Sigmoid colon (tissue), 7 donors: ENCODE data around the gene MRPL20. TPM values are rescaled to one million over a fixed set of nuclear protein-coding genes. Genes with fewer than 3 reads are reported as not detected.
"Not testable (repeated sequence)": the region's sequence is repeated elsewhere in the genome, so short reads cannot be mapped to it uniquely, and the experiment has no call there.

Experiments
- DNase-seq: peaks from one replicate; pipeline ENCODE4 v3.0.0-alpha.2; 2019
- H3K27ac ChIP-seq, 4 donors: fragments of 200-600 bp; sonication (generic); one replicate each; pipeline ENCODE4 v1.5.1; 2016 to 2019; ENCODE audit warnings: mild to moderate bottlenecking in 1 of 4
- H3K27me3 ChIP-seq, 3 donors: fragments of 200-600 bp; sonication (generic); one replicate each; pipeline ENCODE4 v1.5.1; 2019; ENCODE audit warnings: mild to moderate bottlenecking in 1 of 3
- H3K36me3 ChIP-seq, 4 donors: fragments of 200-600 bp; sonication (generic); one replicate each; pipeline ENCODE4 v1.5.1; 2016 to 2019
- H3K4me1 ChIP-seq, 4 donors: fragments of 200-600 bp; sonication (generic); one replicate each; pipeline ENCODE4 v1.5.1; 2017 to 2019
- H3K4me3 ChIP-seq, 4 donors: fragments of 200-600 bp; sonication (generic); one replicate each; pipeline ENCODE4 v1.5.1; 2017 to 2019; ENCODE audit warnings: mild to moderate bottlenecking in 2 of 4, moderate library complexity in 1 of 4
- H3K9me3 ChIP-seq, 4 donors: fragments of 200-600 bp in 3 of 4; sonication (generic) in 3 of 4; one replicate each; pipeline versions ENCODE4 v1.5.1 to v1.6.1; 2013 to 2019
- CTCF ChIP-seq, 4 experiments: fragments of 450-650 bp in 3 of 4; fragments of 200-600 bp in 1 of 4; IDR thresholded peaks; one replicate each; pipeline ENCODE4 v1.5.1; 2016 to 2019; ENCODE audit warnings: antibody characterized with exemption in 4 of 4, mild to moderate bottlenecking in 3 of 4, moderate library complexity in 2 of 4
- EP300 ChIP-seq, 4 donors: sonication (generic); formaldehyde crosslinking; IDR thresholded peaks; one replicate each; pipeline ENCODE4 v1.6.1; 2017; ENCODE audit warnings: antibody characterized with exemption in 4 of 4
- POLR2A ChIP-seq, 2 donors: fragments of 450-650 bp; IDR thresholded peaks; one replicate each; pipeline ENCODE4 v1.6.1; 2016; ENCODE audit warnings: antibody characterized with exemption in 2 of 2, mild to moderate bottlenecking in 2 of 2, moderate library complexity in 2 of 2
- POLR2AphosphoS5 ChIP-seq, 4 donors: sonication (generic); formaldehyde crosslinking; IDR thresholded peaks; one replicate each; pipeline ENCODE4 v1.6.1; 2017; ENCODE audit warnings: antibody characterized with exemption in 4 of 4
- WGBS, 2 donors: extraction: QIAGEN DNeasy Blood & Tissue Kit; methylation state at CpG; one replicate each; pipeline ENCODE4 v1.1.7; 2013; 5-methylcytosine and 5-hydroxymethylcytosine counted together
- intact Hi-C: fragments of 100-400 bp; cut with DNase I; formaldehyde crosslinking; loops from one replicate; pipeline ENCODE4 v1.15.1; 2023
- polyA plus RNA-seq, 3 donors: library from polyadenylated mRNA; stranded (reverse); fragments of 200-250 nt; gene quantifications; one replicate each; pipeline ENCODE4 v1.2.3, GENCODE V29; 2013
- total RNA-seq, 4 donors: library from RNA; depleted of rRNA; stranded (reverse); fragments of >200 nt; gene quantifications; one replicate each; pipeline ENCODE4 v1.1.0, GENCODE V29; 2016
- donor health status: healthy with polysubstance abuse.
- donor health status: Bipolar disorder and iron deficiency.
- donor health status: healthy.

The MRPL20 gene
- total RNA-seq (100 to 1,000 TPM; 133 to 235 (median 206) TPM), polyA plus RNA-seq (100 to 1,000 TPM; 155 to 216 (median 171) TPM)

DNA sequence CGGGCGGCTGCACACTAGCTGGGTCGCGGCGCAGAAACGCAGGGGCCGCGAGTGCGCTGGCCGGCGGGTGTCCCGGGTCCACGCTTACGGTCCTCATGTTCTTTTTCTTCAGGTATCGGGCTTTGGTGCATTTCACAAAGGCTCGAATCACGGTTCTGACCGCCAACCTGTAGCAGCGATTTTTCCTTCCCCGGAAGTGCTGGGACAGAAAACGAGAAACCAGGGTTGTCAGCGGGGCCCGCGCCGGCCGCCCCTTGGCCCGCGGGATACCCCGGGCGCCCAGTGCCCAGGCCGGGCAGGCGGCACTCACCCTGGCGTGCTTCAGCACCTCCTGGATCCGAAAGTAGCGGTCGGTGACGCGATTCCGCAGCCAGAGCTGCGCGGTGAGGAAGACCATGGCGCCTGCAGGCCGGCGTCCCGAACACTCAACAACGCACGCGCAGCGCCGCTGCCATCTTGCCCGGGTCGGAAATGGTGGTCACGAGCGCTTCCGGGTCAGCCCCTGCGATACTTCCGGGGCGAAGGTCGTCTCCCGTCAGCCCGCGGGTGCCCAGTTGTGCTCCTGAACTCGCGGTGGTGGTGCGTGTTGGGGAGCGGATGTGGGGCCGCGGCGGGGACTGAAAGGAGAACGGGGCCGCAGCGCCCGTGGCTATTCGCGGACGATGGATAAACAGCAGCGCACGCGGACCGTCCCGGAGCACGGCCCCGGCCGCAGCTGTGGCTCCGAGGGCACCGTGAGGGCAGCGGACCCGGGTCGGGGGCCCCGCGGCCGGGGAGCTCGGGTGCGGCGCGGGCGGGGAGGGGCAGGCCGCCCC lies at the start of gene MRPL20:
TSS of gene MRPL20 (minus strand) at position 473 of the 815 bp plus-strand sequence. CDS start at position 397, 76 bp downstream.
- H3K4me1 ChIP-seq = peaks cover 0 to 44% (median 37%) of the 10 kb centered on the region in 4 donors

GRCh38 chr1:1456683-1457255 lies 49.7 kb upstream of the MRPL20 start:
- H3K4me1 ChIP-seq, intact Hi-C loops, H3K36me3 ChIP-seq, DNase-seq, H3K27ac ChIP-seq, H3K4me3 ChIP-seq, H3K27me3 ChIP-seq, H3K9me3 ChIP-seq: not testable (repeated sequence)
- 82 to 88% methylated on average over 18 of the region's 22 CpGs for WGBS, 2 donors

More for the DNA sequence above, at the start of gene MRPL20:
- Histone ChIP-seq H3K36me3 (peaks cover 0 to 37% (median 18%) of the 10 kb centered on the region in 4 donors), H3K27me3 (no peaks in the 10 kb centered on the region), H3K9me3 (no peaks in the 10 kb centered on the region), H3K27ac (peak within 1 kb of the TSS; percentile 86 to 95 (median 93)), H3K4me3 (peak within 1 kb of the TSS; percentile 85 to 99 (median 96))
- intact Hi-C loops = no loop called here
- peak; percentile 87 to 96 (median 94) for TF ChIP-seq POLR2AphosphoS5 (IDR thresholded peaks at IDR 0.05)
- TF ChIP-seq CTCF (IDR thresholded peaks at IDR 0.05) = no peak
- TF ChIP-seq POLR2A (IDR thresholded peaks at IDR 0.05) = peak; percentile 51 to 80
- DNase-seq = peak; percentile 97
- WGBS, 2 donors = 1% methylated on average over 98 of the region's 98 CpGs

- intact Hi-C loops, H3K36me3 ChIP-seq, H3K27ac ChIP-seq, H3K9me3 ChIP-seq, DNase-seq, H3K27me3 ChIP-seq, H3K4me3 ChIP-seq, H3K4me1 ChIP-seq: not testable (repeated sequence)
- WGBS, 2 donors = 56 to 63% methylated on average over 3 to 4 of the region's 15 CpGs
Observed at GRCh38 chr1:1455934-1456333, 48.8 kb upstream of the MRPL20 start.

DNA sequence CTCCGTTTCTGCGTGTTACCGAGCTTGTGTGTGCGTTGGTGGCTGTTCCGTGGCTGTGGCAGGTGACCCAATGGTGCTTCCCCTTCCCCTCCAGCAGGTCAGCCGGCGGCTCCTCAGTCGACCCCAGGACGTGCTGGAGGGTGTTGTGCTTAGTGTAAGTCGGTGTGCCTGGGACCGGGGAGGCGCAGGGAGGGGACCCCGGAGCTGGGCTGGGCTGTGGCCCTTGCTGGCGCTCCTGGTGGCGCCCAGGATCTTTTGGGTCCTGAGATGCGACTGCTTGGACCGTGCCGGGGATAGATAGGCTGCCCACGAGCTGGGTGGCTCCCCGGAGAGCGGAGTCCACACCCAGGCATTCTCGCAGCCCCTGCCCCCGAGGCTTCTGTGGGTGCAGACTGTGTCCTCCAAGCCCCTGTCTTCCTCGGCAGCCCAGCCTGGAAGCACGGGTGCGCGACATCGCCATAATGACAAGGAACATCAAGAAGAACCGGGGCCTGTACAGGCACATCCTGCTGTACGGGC lies 48.3 kb upstream of the MRPL20 start:
- no peaks in the 10 kb centered on the region for H3K27me3 ChIP-seq
- no peaks in the 10 kb centered on the region for H3K36me3 ChIP-seq
- H3K4me3 ChIP-seq = no peak overlapping the region
- intact Hi-C loops = no loop called here
- DNase-seq = no peak
- no peaks in the 10 kb centered on the region for H3K4me1 ChIP-seq
- no peaks in the 10 kb centered on the region for H3K9me3 ChIP-seq
- H3K27ac ChIP-seq = no peak overlapping the region
- TF ChIP-seq CTCF (IDR thresholded peaks at IDR 0.05) (no peak), POLR2A (IDR thresholded peaks at IDR 0.05) (no peak), EP300 (IDR thresholded peaks at IDR 0.05) (no peak), POLR2AphosphoS5 (IDR thresholded peaks at IDR 0.05) (no peak)
- 83 to 85% methylated on average over 30 of the region's 30 CpGs for WGBS, 2 donors

DNA sequence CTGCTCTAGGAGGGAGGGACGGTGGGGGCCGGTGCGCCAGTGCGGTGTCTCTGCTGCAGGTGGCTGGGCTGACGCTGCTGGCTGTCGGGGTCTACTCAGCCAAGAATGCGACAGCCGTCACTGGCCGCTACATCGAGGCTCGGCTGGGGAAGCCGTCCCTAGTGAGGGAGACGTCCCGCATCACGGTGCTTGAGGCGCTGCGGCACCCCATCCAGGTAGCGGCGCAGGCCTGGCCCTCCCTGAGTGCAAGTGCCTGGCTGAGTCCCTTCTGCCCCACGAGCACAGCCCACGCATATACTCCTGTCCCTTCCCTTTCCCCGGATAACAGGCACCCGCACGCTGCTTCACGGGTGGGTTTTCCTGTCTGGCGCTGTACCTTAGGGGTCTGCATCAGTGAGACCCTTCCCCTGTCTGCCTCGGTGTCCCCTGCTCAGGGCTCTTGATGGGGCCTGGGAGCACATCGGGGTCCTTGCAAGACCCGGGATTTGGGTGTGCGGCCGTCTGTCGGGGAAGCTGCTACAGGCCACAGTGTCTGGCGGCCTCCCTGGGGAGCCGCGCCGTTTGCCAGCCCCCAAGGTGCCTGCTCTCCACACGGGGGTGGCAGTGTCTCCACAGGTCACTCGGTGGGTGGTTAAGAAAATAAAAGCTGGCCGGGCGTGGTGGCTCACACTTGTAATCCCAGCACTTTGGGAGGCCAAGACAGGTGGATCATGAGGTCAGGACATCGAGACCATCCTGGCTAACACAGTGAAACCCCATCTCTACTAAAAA lies 47.4 kb upstream of the MRPL20 start:
- H3K27me3 ChIP-seq, H3K9me3 ChIP-seq, DNase-seq, H3K4me3 ChIP-seq, H3K27ac ChIP-seq, H3K4me1 ChIP-seq, H3K36me3 ChIP-seq, intact Hi-C loops: not testable (repeated sequence)
- WGBS, 2 donors = 83 to 89% methylated on average over 37 to 38 of the region's 41 CpGs

- no peak for DNase-seq
- H3K27ac ChIP-seq = no peak overlapping the region
- no peaks in the 10 kb centered on the region for H3K9me3 ChIP-seq
- H3K4me1 ChIP-seq = no peaks in the 10 kb centered on the region
- intact Hi-C loops = no loop called here
- WGBS, 2 donors = 95 to 97% methylated on average over 16 of the region's 16 CpGs
- H3K4me3 ChIP-seq = no peak overlapping the region
- no peaks in the 10 kb centered on the region for H3K27me3 ChIP-seq
- TF ChIP-seq CTCF (IDR thresholded peaks at IDR 0.05) (no peak), POLR2AphosphoS5 (IDR thresholded peaks at IDR 0.05) (no peak)
- no peaks in the 10 kb centered on the region for H3K36me3 ChIP-seq
Observed at GRCh38 chr1:1452882-1453281, 45.8 kb upstream of the MRPL20 start.

DNA sequence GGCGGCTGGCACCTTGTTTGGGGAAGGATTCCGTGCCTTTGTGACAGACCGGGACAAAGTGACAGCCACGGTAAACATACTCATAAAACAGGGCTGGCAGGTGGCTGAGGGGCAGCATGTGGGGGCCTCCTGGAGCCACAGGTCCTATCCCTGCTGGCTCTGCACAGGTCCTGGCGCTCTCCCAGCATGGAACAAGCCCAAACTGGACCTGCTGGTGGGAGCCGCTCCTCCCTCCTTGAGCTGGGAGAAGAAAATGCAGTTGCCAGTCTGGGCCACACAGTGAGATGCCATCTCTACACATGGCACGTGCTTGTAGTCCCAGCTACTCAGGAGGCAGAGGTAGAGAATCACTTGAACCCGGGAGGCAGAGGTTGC lies 45.3 kb upstream of the MRPL20 start:
- H3K9me3 ChIP-seq, H3K27me3 ChIP-seq, intact Hi-C loops, H3K27ac ChIP-seq, H3K36me3 ChIP-seq, H3K4me1 ChIP-seq, H3K4me3 ChIP-seq, DNase-seq: not testable (repeated sequence)
- WGBS, 2 donors = 62 to 79% methylated on average over 8 of the region's 8 CpGs
